GM04503 (cell line): ENCODE results near the gene SART3.
"Not testable (repeated sequence)": the region's sequence is repeated elsewhere in the genome, so short reads cannot be mapped to it uniquely, and the experiment has no call there.

Source experiments
- DNase-seq: peaks from one replicate; pipeline ENCODE4 v3.0.0-alpha.2; 2012; ENCODE audit warnings: low read depth

SART3 gene

DNA sequence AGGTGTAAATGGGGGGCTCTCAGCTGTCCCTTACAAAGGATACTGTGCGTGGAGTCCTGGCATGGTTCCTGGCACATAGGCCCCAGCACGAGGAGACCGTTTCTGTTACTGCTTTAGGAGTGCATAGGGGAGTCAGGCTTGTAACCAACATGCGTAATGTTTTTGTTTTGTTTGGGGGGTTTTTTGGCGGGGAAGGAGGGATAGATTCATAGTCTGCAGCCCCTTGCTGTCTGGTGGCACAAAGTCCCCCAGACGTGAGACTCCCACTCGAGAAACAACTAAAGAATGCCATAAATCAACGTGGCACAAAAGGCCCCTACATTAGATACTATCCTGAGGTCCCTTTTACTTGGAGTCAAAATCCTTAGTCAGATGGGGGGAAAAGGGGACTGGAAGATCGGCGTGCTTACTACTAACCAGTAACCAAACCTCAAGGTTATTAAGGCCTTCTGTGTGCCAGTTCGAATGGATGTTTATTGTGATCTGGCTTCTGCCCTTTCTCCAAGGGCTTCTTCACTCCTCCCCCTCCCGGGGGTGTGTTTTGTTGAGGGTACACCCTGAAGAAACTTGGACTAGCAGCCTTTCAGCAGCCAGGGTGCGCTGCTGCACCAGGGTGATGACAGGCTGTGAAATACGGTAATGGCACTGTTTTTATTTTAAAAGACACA is 2.3 kb upstream of the SART3 start:
- DNase-seq, result peak; percentile 61

DNA sequence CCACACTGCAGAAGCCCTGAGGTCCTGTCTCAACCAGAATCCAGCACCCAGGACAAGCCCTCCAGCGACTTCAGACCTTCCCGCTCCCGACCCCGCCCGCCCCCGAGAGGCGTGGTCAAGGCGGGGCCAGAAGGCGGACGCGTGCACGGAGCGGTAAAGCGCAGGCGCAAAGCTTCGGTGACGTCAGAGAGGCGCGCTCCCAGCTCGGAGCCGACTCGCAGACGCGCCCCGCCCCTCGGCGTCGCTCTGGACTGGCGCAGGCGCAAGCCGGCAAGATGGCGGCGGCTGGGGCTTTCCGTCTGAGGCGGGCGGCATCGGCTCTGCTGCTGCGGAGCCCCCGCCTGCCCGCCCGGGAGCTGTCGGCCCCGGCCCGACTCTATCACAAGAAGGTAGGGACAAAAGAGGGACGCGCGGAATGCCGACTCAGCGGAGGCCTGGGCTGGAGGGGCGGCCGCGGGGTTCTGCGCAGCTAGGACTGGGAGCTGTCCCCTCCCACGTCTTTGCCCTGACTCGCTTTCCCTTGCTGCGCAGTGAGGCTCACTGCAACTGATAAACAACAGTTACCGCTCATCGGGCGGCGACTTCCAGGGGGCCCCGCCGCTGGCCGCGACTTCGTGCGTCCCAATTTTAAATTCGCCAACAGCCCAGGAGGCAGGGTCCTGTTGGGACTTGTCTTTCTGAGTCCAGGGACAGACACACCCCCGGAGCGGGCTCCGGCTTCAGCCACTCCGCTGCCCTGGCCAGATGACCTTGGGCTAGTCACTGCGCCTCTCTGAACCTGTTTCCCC is 1.6 kb upstream of the SART3 start, which contains the start of gene ISCU:
ISCU (plus strand) TSS at position 249 of the 788 bp plus-strand sequence; CDS start at position 276, 27 bp downstream.
- peak; percentile 74 for DNase-seq

GRCh38 chr12:108561852-108562347 is 927 bp upstream of the SART3 start:
- no peak for DNase-seq

- DNase-seq, result no peak
These were observed 652 bp downstream of the SART3 start for GRCh38 chr12:108560321-108560721.

GRCh38 chr12:108559748-108560147 is 1.2 kb downstream of the SART3 start:
- no peak for DNase-seq

DNA sequence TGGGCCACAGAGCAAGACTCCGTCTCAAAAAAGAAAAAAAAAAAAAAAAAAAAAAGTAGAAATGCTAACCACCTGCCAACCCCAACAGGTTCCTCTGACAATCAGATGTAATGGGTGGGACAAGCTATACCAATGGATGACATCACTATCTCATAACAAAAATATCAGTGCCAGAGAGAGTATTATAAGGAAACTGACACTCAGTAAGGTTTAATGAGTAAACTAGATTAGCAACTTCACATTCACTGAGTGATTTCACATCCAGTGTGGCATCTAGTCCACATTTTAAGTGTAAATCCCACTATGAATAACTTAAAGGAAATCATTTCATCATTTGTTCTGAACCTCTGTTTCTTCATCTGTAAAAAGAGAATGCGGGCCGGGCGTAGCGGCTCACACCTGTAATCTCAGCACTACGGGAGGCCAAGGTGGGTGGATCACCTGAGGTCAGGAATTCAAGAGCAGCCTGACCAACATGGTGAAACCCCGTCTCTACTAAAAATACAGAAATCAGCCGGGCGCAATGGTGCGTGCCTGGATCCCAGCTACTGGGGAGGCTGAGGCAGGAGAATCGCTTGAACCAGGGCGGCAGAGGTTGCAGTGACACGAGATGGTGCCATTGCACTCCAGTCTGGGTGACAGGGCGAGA is 1.8 kb downstream of the SART3 start:
- no peak for DNase-seq

DNA sequence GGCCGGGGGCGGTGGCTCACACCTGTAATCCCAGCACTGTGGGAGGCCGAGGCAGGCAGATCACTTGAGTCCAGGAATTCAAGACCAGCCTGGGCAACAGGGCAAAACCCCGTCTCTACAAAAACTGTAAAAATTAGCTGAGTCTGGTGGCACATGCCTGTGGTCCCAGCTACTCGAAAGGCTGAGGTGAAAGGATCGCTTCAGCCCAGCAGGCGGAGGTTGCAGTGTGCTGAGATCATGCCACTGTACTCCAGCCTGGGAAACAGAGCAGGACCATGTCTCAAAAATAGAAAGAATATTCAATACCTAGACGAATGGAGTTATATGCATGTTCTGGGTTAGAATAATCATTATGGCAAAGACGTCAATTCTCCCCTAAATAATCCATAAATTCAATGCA is 5.6 kb downstream of the SART3 start:
- DNase-seq, result not testable (repeated sequence)

DNA sequence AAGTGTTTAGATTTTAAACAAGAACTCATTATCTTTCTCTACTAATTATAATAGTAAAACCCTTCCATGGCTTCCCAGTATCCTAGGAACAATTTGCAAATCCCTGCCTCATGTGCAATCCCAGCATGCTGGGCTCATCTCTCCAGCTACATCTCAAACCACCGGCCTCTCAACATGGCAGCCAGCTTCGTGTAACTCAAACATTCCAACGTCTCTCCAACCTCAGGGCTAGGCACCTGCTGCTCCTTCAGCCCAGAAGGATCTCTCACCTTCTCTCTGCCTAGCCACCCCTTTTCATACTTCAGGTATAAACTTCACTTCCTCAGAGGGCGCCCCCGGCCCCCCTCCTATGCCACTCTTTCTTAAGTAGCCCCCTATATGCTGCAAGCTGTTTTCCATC is 7.2 kb downstream of the SART3 start:
- DNase-seq, result no peak

DNA sequence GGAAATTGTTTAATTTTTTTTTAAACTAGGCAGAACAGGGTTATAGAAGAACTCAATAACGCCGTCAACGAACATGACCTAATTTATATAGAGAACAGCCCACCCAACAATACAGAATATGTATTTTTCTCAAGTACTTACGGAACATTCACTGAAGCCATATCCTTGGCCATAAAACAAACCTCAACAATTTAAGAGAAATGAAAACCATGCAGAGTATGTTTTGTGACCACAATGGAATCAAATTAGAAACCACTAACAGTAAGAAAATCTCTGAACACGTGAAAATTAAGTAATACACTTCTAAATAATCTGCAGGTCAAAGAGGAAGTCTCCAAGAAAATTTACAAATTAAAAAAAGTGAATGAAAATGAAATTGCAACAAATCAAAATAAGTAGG is 9.4 kb downstream of the SART3 start:
- DNase-seq, result peak; percentile 63

DNA sequence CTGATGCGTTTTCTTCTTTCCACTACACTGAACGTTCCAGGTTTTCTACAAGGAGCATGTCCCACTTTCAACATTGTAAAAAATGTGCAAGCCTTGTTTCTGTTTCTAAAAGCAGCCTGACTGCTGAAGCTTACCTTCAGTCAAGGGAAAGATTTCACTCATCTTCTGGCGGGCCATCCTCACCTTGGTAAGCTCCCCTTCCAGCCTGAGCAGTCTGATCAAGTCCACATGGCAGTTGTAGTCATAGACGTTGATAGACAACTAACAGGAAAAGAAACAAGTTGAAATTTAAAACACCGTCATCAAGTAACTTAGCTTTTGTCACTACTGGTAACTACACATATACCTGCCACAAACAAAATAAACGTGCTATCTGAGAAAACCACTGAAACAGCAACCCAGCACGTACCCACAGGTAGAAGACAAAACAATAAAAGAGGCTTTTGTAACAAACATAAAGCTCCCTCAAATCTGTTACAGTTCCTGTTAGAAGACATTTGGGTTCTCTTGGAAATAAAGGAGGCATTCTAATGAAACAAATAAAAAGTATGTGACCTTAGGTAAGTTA is 11.9 kb downstream of the SART3 start:
- DNase-seq, result no peak

- no peak for DNase-seq
These were observed 13.3 kb downstream of the SART3 start for GRCh38 chr12:108547686-108548085.

DNA sequence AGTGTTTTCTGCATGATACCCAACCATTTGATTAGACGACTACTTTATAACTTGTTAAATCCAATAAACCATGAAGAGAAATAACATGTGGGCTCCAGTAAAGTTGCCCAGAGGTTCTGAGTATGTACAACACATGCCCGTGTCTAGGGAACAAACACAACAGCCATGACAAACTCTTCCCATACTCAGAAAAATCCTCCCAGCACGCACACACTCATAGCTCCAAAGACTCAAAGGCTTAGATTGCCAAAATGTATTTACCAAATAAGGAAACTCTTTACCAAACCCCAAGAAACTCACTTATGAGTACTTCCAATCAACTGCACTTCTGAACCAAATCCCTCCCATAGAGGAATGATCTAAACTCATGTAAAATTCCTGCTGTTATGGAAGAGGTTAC is 17.3 kb downstream of the SART3 start:
- DNase-seq, result peak; percentile 82

GRCh38 chr12:108542320-108542719 is 18.7 kb downstream of the SART3 start:
- DNase-seq, result no peak

GRCh38 chr12:108538616-108539195 is 22.3 kb downstream of the SART3 start:
- no peak for DNase-seq

DNA sequence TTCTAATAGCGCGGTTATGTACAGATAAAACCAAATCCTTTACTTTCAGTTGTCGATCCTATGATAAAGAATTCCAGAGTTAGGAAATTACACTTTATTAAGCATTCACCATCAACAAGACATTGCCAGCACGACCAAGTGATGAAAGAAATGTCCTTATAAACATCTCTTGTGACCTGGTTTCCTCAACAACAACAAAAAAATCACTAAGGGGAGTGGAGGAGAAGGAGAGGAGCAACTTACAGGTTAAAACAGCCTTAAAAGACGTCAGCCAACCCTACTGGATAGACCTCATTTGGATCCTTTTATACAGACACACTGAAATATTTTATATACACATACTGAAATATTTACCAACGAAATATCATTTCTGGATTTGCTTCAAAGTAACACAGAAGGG is 22.8 kb downstream of the SART3 start:
- DNase-seq, result no peak

GRCh38 chr12:108531929-108532848 is 28.8 kb downstream of the SART3 start:
- no peak for DNase-seq

GRCh38 chr12:108530161-108530560 is 30.8 kb downstream of the SART3 start:
- no peak for DNase-seq

DNA sequence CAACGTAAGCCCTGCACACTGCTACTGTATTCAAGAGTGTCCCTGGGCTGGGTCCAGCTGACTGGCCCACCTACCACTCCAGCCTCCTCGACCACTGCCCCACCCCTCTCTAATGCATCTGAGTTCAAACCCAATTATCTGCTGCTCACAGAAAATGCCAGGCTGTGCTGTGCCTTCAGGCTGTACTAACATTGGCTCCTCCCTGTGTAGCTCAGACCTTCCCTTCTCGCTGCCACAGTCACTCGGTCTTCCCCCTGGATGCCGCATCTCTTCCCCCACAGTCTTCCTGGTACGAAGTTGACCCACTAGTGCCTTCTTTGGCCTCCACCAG is 33.8 kb downstream of the SART3 start:
- no peak for DNase-seq

GRCh38 chr12:108526482-108527165 is 34.3 kb downstream of the SART3 start:
- DNase-seq, result peak; percentile 50

DNA sequence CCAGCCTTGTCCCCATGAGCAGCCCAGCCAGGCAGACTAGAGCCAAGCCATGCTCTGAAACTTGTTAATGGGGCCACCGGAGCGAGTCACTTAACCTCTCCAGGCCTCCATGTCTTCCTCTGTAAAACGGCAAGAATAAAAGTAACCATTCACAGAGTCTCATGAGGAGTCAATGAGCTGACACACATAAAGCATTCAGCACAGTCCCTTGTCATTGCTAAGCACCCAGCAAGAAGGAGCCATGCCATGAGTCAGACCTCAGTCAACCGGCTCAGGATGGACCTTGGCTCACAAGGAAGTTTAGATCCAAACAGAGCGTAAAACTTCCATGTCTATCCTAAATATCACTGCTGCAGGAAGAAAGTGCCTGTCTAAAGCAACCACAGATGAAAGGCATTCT is 35.3 kb downstream of the SART3 start:
- no peak for DNase-seq

DNA sequence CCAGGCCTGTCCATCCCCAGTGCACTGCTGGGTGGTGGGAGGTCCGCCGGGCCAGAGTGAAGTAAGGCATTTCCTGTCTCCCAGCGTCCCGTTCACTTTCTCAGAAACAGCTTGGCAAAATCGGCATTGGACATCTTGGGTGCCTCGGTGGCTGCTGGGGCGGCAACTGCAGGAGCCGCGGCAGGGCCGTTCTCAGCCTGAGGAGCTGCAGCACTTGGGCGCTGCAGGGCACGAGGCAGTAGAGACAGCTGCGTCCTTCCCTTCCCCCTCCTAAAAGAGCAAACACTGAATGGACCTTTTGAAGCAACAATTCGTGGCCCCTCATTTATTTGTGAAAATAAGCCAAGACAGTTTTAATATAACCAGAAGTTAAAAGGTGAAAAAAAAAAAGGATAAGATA is 37.6 kb downstream of the SART3 start:
- DNase-seq, result no peak
